ENCODE data around the gene EYS. TPM values are rescaled to one million over a fixed set of nuclear protein-coding genes. Genes with fewer than 3 reads are reported as not detected.

The EYS gene
- total and polyA plus RNA-seq, 4 donors, result 0.53 to 4.5 (median 2.4) TPM

DNA sequence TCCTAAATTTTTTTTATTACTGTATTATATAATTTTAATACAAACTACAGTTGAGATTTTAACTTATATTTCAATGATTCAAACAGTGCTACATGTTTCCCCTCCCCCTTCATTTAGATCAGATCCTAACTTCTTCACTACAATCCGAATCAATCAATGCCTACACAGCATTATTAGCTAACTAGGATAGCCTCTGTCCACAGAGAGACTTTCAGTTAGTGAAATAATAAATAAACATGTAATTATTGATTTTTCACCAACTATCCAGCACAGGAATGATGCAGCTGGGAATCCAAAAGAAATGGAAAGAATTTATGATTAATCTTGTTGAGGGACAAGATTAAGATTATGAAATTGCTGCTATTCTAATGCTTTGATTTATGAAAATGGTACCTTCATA lies 1907.7 kb downstream of the EYS start:
- no CpG with 5 or more reads among the region's 1 CpG for WGBS (ENCODE audit: insufficient coverage)
- H3K4me3 ChIP-seq (ENCODE audit: low read depth, low read length), result no peak overlapping the region
- no peak overlapping the region for H3K27ac ChIP-seq (ENCODE audit: low read depth, low read length)
- DNase-seq (ENCODE audit: low read depth in 4 of 6, low spot score in 6 of 6), result no peak
- H3K27me3 ChIP-seq (ENCODE audit: control insufficient read depth, insufficient read depth, low read length), result no peaks in the 10 kb centered on the region
- H3K4me1 ChIP-seq (ENCODE audit: control insufficient read depth, insufficient read depth, low read length), result no peaks in the 10 kb centered on the region
- H3K9me3 ChIP-seq (ENCODE audit: control insufficient read depth, insufficient read depth, low read length), result no peaks in the 10 kb centered on the region
- H3K36me3 ChIP-seq (ENCODE audit: control insufficient read depth, insufficient read depth, low read length), result no peaks in the 10 kb centered on the region

DNA sequence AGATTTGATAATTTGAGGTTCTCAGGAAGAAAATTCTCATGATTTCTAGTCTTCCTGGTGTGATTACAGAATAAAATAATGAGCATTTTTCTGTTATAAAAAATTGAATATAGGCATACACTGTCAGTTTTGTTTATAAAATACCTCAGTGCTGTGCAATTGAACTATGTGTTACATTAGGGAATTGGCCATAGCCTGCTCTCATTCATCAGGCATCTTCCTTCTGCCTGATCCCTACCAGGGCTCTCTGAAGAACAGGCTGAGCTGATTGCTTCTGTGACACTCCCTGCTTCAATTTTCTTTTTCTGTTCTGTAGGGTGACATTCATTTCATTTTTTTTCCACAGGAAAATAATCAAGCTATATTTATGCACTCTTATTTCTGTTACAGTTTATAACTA lies 1908.6 kb downstream of the EYS start:
- Histone ChIP-seq H3K27me3 (ENCODE audit: control insufficient read depth, insufficient read depth, low read length) (no peaks in the 10 kb centered on the region), H3K4me1 (ENCODE audit: control insufficient read depth, insufficient read depth, low read length) (no peaks in the 10 kb centered on the region), H3K9me3 (ENCODE audit: control insufficient read depth, insufficient read depth, low read length) (no peaks in the 10 kb centered on the region)

DNA sequence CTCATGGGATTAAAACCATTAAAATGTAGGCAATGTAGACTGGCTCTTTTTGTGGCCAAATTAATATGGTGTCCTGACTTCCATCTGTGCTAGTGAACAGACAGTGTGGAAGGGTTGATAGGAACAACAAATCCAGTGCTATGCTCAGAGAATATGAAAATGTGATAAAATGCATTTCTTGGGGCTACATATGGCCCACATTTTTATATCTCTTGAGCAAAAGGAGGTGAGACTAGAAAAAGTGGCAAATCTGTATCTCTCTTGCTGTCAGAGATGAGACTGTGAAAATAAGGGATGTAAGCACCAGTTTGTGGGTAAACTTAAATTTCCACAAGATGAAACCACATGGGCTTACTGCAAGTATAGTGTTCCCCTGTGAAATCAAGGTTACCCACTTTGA lies 1909.3 kb downstream of the EYS start:
- Histone ChIP-seq H3K36me3 (ENCODE audit: control insufficient read depth, insufficient read depth, low read length) (no peaks in the 10 kb centered on the region), H3K27me3 (ENCODE audit: control insufficient read depth, insufficient read depth, low read length) (no peaks in the 10 kb centered on the region)
- peak in 1 of 6 donors; percentile 43 for DNase-seq (ENCODE audit: low read depth in 4 of 6, low spot score in 6 of 6)

More for the DNA sequence above, 1908.6 kb downstream of the EYS start:
- H3K27ac ChIP-seq (ENCODE audit: low read depth, low read length), result no peak overlapping the region
- DNase-seq (ENCODE audit: low read depth in 4 of 6, low spot score in 6 of 6), result no peak
- no peaks in the 10 kb centered on the region for H3K36me3 ChIP-seq (ENCODE audit: control insufficient read depth, insufficient read depth, low read length)
- H3K4me3 ChIP-seq (ENCODE audit: low read depth, low read length), result no peak overlapping the region

DNA sequence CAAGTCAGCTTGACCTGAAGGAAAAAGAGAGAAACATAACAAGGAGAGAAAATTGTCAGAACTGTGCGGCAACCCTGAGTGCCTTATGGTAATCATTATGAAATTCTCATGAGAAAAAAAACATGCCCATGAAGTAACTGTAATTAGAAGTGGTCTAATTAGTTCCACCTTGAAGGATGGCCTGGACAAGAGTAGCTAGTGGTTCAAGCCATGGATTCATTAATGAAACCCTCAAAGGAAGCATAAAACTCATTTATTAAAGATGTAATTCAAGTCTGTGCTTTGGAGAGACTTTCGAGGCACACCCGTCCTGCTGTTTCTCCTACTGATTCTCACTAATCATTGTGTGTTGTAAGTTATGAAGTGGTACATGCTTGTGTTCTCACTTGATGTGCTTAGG lies 1911.2 kb downstream of the EYS start:
- peak in 1 of 6 donors; percentile 77 for DNase-seq (ENCODE audit: low read depth in 4 of 6, low spot score in 6 of 6)
- no peaks in the 10 kb centered on the region for H3K27me3 ChIP-seq (ENCODE audit: control insufficient read depth, insufficient read depth, low read length)
- H3K36me3 ChIP-seq (ENCODE audit: control insufficient read depth, insufficient read depth, low read length), result no peaks in the 10 kb centered on the region
- WGBS (ENCODE audit: insufficient coverage), result 86% methylated on average over 1 of the region's 3 CpGs
- H3K27ac ChIP-seq (ENCODE audit: low read depth, low read length), result no peak overlapping the region
- no peaks in the 10 kb centered on the region for H3K4me1 ChIP-seq (ENCODE audit: control insufficient read depth, insufficient read depth, low read length)
- H3K4me3 ChIP-seq (ENCODE audit: low read depth, low read length), result no peak overlapping the region
- no peaks in the 10 kb centered on the region for H3K9me3 ChIP-seq (ENCODE audit: control insufficient read depth, insufficient read depth, low read length)

More for the DNA sequence above, 1909.3 kb downstream of the EYS start:
- Histone ChIP-seq H3K9me3 (ENCODE audit: control insufficient read depth, insufficient read depth, low read length) (no peaks in the 10 kb centered on the region), H3K27ac (ENCODE audit: low read depth, low read length) (no peak overlapping the region), H3K4me3 (ENCODE audit: low read depth, low read length) (no peak overlapping the region), H3K4me1 (ENCODE audit: control insufficient read depth, insufficient read depth, low read length) (no peaks in the 10 kb centered on the region)

DNA sequence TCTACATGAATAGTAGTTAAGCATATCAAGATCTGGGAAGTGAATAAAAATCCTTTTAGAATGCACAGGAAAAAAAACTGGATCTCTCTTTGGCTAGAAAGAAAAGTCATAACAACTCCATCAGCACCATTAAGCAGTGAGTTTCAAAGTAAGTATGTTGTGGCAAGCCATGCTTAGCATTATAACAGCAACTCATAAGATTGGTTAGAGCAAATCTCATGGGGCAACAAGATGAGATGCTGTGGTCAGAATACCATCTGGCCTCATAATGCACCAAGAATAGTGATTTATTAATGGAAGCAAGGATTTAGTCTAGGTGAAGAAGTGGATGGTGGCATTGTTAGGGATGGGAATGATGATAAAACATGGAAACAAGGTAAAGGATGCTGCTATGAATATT lies 1912.0 kb downstream of the EYS start:
- H3K4me3 ChIP-seq (ENCODE audit: low read depth, low read length), result no peak overlapping the region
- H3K9me3 ChIP-seq (ENCODE audit: control insufficient read depth, insufficient read depth, low read length), result no peaks in the 10 kb centered on the region
- H3K27ac ChIP-seq (ENCODE audit: low read depth, low read length), result no peak overlapping the region
- H3K27me3 ChIP-seq (ENCODE audit: control insufficient read depth, insufficient read depth, low read length), result no peaks in the 10 kb centered on the region
- no peaks in the 10 kb centered on the region for H3K4me1 ChIP-seq (ENCODE audit: control insufficient read depth, insufficient read depth, low read length)
- no peaks in the 10 kb centered on the region for H3K36me3 ChIP-seq (ENCODE audit: control insufficient read depth, insufficient read depth, low read length)
- no peak for DNase-seq (ENCODE audit: low read depth in 4 of 6, low spot score in 6 of 6)

DNA sequence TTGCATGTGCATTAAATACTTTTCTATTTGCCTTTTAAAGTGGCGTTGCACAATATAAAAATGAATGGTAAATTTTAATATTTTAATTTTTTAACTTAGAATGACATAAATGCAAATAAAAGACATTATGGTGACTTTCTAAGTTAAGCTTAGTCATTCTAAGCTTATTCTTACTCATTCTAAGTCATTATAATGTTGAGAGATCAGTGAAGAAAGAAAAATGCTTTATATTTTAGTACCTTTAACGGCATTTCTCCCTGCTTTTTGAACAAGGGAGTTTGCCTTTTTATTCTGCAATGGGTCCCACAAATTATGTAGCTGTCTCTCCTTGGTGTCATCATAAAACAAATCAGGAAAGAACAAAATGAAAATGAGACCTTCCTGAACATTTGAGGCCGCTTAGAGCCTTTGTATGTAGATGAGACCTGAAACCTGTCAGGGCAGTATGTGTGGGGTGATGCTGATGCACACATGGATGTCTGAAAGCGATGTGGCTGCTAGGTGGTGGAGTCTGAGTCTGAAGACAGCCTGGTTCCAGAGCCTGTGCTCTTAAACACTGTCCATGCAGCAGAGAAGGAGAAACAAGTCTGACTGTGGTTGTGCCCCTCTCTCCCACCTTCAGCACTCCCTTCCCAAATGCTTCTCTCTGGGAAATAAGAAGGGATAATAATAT lies 1913.4 kb downstream of the EYS start:
- no peaks in the 10 kb centered on the region for H3K27me3 ChIP-seq (ENCODE audit: control insufficient read depth, insufficient read depth, low read length)
- no peak overlapping the region for H3K4me3 ChIP-seq (ENCODE audit: low read depth, low read length)
- no peaks in the 10 kb centered on the region for H3K4me1 ChIP-seq (ENCODE audit: control insufficient read depth, insufficient read depth, low read length)
- no peaks in the 10 kb centered on the region for H3K9me3 ChIP-seq (ENCODE audit: control insufficient read depth, insufficient read depth, low read length)
- H3K36me3 ChIP-seq (ENCODE audit: control insufficient read depth, insufficient read depth, low read length), result no peaks in the 10 kb centered on the region
- no peak for DNase-seq (ENCODE audit: low read depth in 4 of 6, low spot score in 6 of 6)
- H3K27ac ChIP-seq (ENCODE audit: low read depth, low read length), result no peak overlapping the region
- 83% methylated on average over 1 of the region's 4 CpGs for WGBS (ENCODE audit: insufficient coverage)

DNA sequence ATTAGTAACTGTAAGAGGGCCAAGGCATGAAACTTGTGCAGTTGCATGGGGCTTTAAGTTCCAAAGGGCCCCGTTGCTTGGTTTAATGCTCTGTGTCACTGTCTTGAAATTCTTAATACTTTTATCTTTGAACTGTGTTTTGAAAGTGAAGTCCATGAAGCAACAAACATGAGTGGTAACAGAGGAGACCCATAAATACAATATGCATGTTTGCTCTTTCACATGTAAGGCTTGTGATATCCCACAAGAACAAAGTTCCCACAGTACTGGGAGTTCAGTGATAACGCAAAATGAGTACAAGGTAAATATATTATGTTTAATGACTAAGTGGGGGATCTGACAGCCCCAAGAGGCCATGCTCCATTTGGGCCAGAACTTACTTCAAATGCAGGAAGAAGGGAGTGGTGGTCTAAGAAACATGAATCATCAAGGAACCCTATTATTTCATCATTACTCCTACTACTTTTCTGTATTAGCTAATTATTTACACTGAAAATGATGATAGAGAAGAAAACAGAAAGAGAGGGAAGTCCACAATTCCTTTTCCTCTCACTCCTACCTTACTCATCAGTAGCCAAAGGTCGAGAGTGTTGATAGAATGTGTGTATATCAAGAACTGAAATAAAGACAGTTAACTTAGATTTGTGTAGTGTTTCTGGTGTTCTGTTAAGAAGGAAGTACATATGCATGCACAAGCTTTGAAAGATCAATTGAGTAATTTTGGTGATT lies 1914.1 kb downstream of the EYS start:
- WGBS (ENCODE audit: insufficient coverage), result no CpG with 5 or more reads among the region's 3 CpGs
- Histone ChIP-seq H3K36me3 (ENCODE audit: control insufficient read depth, insufficient read depth, low read length) (no peaks in the 10 kb centered on the region), H3K9me3 (ENCODE audit: control insufficient read depth, insufficient read depth, low read length) (no peaks in the 10 kb centered on the region), H3K4me3 (ENCODE audit: low read depth, low read length) (no peak overlapping the region), H3K27ac (ENCODE audit: low read depth, low read length) (no peak overlapping the region), H3K27me3 (ENCODE audit: control insufficient read depth, insufficient read depth, low read length) (no peaks in the 10 kb centered on the region), H3K4me1 (ENCODE audit: control insufficient read depth, insufficient read depth, low read length) (no peaks in the 10 kb centered on the region)
- DNase-seq (ENCODE audit: low read depth in 4 of 6, low spot score in 6 of 6), result no peak

DNA sequence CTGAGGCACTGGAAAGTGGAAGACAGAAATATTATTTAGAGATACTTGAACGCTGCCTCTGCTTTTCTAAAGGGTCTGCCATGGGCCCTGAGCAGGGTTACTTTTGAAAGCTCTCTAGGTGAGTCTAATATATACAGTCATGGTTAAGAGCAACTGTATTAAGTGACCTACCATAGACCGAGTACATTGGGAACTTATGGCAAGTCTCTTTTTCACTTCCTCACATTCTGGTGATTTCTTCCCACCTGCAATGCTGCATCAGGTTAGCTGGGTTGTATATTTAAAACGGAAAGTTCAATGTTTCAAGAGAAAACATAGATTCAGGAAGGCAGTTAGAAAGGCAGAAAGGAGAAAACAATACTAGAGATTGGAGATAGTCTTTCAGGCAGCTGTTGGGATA lies 1916.7 kb downstream of the EYS start:
- H3K4me3 ChIP-seq (ENCODE audit: low read depth, low read length), result no peak overlapping the region
- H3K27ac ChIP-seq (ENCODE audit: low read depth, low read length), result no peak overlapping the region
- no peaks in the 10 kb centered on the region for H3K9me3 ChIP-seq (ENCODE audit: control insufficient read depth, insufficient read depth, low read length)
- H3K27me3 ChIP-seq (ENCODE audit: control insufficient read depth, insufficient read depth, low read length), result no peaks in the 10 kb centered on the region
- no peaks in the 10 kb centered on the region for H3K4me1 ChIP-seq (ENCODE audit: control insufficient read depth, insufficient read depth, low read length)
- no peak for DNase-seq (ENCODE audit: low read depth in 4 of 6, low spot score in 6 of 6)
- H3K36me3 ChIP-seq (ENCODE audit: control insufficient read depth, insufficient read depth, low read length), result no peaks in the 10 kb centered on the region
- WGBS (ENCODE audit: insufficient coverage), result 90% methylated on average over 2 of the region's 3 CpGs

DNA sequence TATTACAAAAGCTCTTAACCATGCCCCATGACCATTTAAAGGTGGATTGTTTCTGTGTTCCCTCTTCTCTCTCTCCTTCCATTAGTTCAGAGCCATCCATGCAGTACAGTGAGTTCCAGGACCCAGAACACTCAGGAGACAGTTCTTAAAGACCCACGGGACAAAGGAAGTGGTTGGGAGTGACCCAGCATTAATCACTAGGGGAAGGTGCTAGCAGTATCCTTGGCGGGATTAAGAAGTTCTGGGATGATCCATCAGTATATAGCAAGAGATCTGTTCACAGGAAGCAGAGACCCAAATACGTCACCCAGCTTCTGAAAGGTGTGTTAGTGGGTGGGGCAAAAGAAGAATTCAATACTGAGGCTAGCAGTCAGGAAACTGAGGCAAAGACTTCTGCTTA lies 1917.3 kb downstream of the EYS start:
- no peaks in the 10 kb centered on the region for H3K9me3 ChIP-seq (ENCODE audit: control insufficient read depth, insufficient read depth, low read length)
- DNase-seq (ENCODE audit: low read depth in 4 of 6, low spot score in 6 of 6), result no peak
- no peak overlapping the region for H3K27ac ChIP-seq (ENCODE audit: low read depth, low read length)
- no peaks in the 10 kb centered on the region for H3K4me1 ChIP-seq (ENCODE audit: control insufficient read depth, insufficient read depth, low read length)
- H3K4me3 ChIP-seq (ENCODE audit: low read depth, low read length), result no peak overlapping the region
- H3K36me3 ChIP-seq (ENCODE audit: control insufficient read depth, insufficient read depth, low read length), result no peaks in the 10 kb centered on the region
- no peaks in the 10 kb centered on the region for H3K27me3 ChIP-seq (ENCODE audit: control insufficient read depth, insufficient read depth, low read length)
- WGBS (ENCODE audit: insufficient coverage), result 100% methylated on average over 2 of the region's 3 CpGs

DNA sequence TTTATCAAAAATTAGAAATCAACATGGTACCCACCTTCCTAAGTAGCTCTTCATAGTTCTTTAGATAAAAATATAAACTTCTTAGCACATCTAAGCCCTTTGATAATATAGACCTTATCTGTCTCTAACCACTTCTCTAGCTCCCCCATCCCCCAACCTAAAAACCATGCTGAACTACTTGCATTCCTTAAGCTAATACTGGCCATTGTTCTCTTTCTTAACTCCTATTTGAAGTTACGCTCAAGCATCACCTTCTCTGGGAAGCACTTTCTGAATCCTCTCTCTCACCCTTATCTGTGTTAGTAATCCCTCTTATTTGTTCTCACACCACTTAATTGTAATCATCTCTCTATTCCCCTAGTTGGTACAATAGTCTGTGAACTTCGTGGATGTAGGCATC lies 1918.5 kb downstream of the EYS start:
- H3K4me3 ChIP-seq (ENCODE audit: low read depth, low read length), result no peak overlapping the region
- 100% methylated on average over 1 of the region's 2 CpGs for WGBS (ENCODE audit: insufficient coverage)
- H3K9me3 ChIP-seq (ENCODE audit: control insufficient read depth, insufficient read depth, low read length), result no peaks in the 10 kb centered on the region
- no peak overlapping the region for H3K27ac ChIP-seq (ENCODE audit: low read depth, low read length)
- no peaks in the 10 kb centered on the region for H3K4me1 ChIP-seq (ENCODE audit: control insufficient read depth, insufficient read depth, low read length)
- H3K27me3 ChIP-seq (ENCODE audit: control insufficient read depth, insufficient read depth, low read length), result no peaks in the 10 kb centered on the region
- no peak for DNase-seq (ENCODE audit: low read depth in 4 of 6, low spot score in 6 of 6)
- no peaks in the 10 kb centered on the region for H3K36me3 ChIP-seq (ENCODE audit: control insufficient read depth, insufficient read depth, low read length)

All from spinal cord (tissue), 10 donors.